Measurements from ENCODE around the gene CASZ1.

- no peak for TF ChIP-seq CTCF (IDR thresholded peaks at IDR 0.05; ENCODE audit: insufficient read depth, low read depth, low read length)
- TF ChIP-seq EZH2 (IDR thresholded peaks at IDR 0.05; ENCODE audit: insufficient read depth, low read length), result no peak
These were observed 207.4 kb downstream of the CASZ1 start for GRCh38 chr1:10589074-10589473.
